ENCODE measurements around the gene HMGB2.

Gene HMGB2

GRCh38 chr4:173282626-173283025 lies 51.5 kb downstream of the HMGB2 start:
- DNase-seq, result no peak

GRCh38 chr4:173282256-173282562 lies 51.9 kb downstream of the HMGB2 start:
- no peak for DNase-seq

- no peak for DNase-seq
These were observed 52.5 kb downstream of the HMGB2 start for GRCh38 chr4:173281406-173282255.
